ENCODE data around the gene MYO10. TPM values are rescaled to one million over a fixed set of nuclear protein-coding genes. Genes with fewer than 3 reads are reported as not detected.

Gene MYO10
- total RNA-seq, 8 experiments from 2014 or later: 0.41 to 57.0 (median 21.4) TPM

GRCh38 chr5:16871746-16872339 lies 64.2 kb downstream of the MYO10 start:
- no peak for ATAC-seq (replicated peaks in 6 of 8)
- Histone ChIP-seq H3K4me3 (no peak overlapping the region), H3K4me1 (replicated peaks in 1 of 2) (peaks cover 7 to 9% of the 10 kb centered on the region in 2 donors), H3K27ac (no peak overlapping the region)
- in situ Hi-C loops (cut with MboI; ENCODE audit: low pct_unique_long_range_greater_than_20kb in 2 of 9, low sequenced_read_pairs in 9 of 9, unreplicated experiment in 9 of 9): no loop called here
- WGBS, 10 experiments: 7 to 100% (median 86%) methylated on average over 1 to 4 of the region's 4 CpGs; no CpG with 5 or more reads in 1 of the 10 experiments

GRCh38 chr5:16870878-16871277 lies 65.2 kb downstream of the MYO10 start:
- in situ Hi-C loops (cut with MboI; ENCODE audit: low pct_unique_long_range_greater_than_20kb in 2 of 9, low sequenced_read_pairs in 9 of 9, unreplicated experiment in 9 of 9): no loop called here
- WGBS, 10 experiments: 17 to 100% (median 58%) methylated on average over 1 of the region's 1 CpG; no CpG with 5 or more reads in 6 of the 10 experiments
- H3K4me1 ChIP-seq (replicated peaks in 1 of 2): peaks cover 17 to 19% of the 10 kb centered on the region in 2 donors
- no peak for ATAC-seq (replicated peaks in 6 of 8)
- H3K27ac ChIP-seq: no peak overlapping the region
- H3K4me3 ChIP-seq: no peak overlapping the region

GRCh38 chr5:16869821-16870796 lies 66.0 kb downstream of the MYO10 start:
- Histone ChIP-seq H3K4me1 (replicated peaks in 1 of 2) (peaks cover 19 to 22% of the 10 kb centered on the region in 2 donors), H3K4me3 (no peak overlapping the region), H3K27ac (no peak overlapping the region)
- WGBS, 10 experiments: 48 to 100% (median 79%) methylated on average over 1 to 12 of the region's 15 CpGs
- in situ Hi-C loops (cut with MboI; ENCODE audit: low pct_unique_long_range_greater_than_20kb in 2 of 9, low sequenced_read_pairs in 9 of 9, unreplicated experiment in 9 of 9): no loop called here
- ATAC-seq (replicated peaks in 6 of 8): no peak

- 40 to 100% (median 71%) methylated on average over 1 to 3 of the region's 3 CpGs; no CpG with 5 or more reads in 3 of the 10 experiments for WGBS, 10 experiments
- in situ Hi-C loops (cut with MboI; ENCODE audit: low pct_unique_long_range_greater_than_20kb in 2 of 9, low sequenced_read_pairs in 9 of 9, unreplicated experiment in 9 of 9): no loop called here
- H3K27ac ChIP-seq: no peak overlapping the region
Measured at GRCh38 chr5:16867577-16867953, 68.5 kb downstream of the MYO10 start.

GRCh38 chr5:16866795-16867576 lies 69.1 kb downstream of the MYO10 start:
- peak in 5 of 8 experiments; percentile 48 to 81 (median 65) for ATAC-seq (replicated peaks in 6 of 8)
- peaks cover 19 to 29% of the 10 kb centered on the region in 2 donors for H3K4me1 ChIP-seq (replicated peaks in 1 of 2)
- in situ Hi-C loops (cut with MboI; ENCODE audit: low pct_unique_long_range_greater_than_20kb in 2 of 9, low sequenced_read_pairs in 9 of 9, unreplicated experiment in 9 of 9): no loop called here
- H3K27ac ChIP-seq: peak overlapping the region in 1 of 2 donors; percentile 35
- H3K4me3 ChIP-seq: peak overlapping the region in 1 of 5 donors; percentile 10
- 0 to 100% (median 25%) methylated on average over 1 to 15 of the region's 17 CpGs; no CpG with 5 or more reads in 3 of the 10 experiments for WGBS, 10 experiments

More at GRCh38 chr5:16867577-16867953, 68.5 kb downstream of the MYO10 start:
- no peak for ATAC-seq (replicated peaks in 6 of 8)
- H3K4me3 ChIP-seq: no peak overlapping the region
- H3K4me1 ChIP-seq (replicated peaks in 1 of 2): peaks cover 19 to 29% of the 10 kb centered on the region in 2 donors

GRCh38 chr5:16866273-16866672 lies 69.8 kb downstream of the MYO10 start:
- WGBS, 10 experiments: 0 to 85% (median 52%) methylated on average over 1 to 4 of the region's 4 CpGs; no CpG with 5 or more reads in 1 of the 10 experiments
- ATAC-seq (replicated peaks in 6 of 8): peak in 5 of 8 experiments; percentile 15 to 56 (median 52)
- Histone ChIP-seq H3K4me3 (no peak overlapping the region), H3K4me1 (replicated peaks in 1 of 2) (peaks cover 19 to 30% of the 10 kb centered on the region in 2 donors), H3K27ac (no peak overlapping the region)
- in situ Hi-C loops (cut with MboI; ENCODE audit: low pct_unique_long_range_greater_than_20kb in 2 of 9, low sequenced_read_pairs in 9 of 9, unreplicated experiment in 9 of 9): no loop called here

- in situ Hi-C loops (cut with MboI; ENCODE audit: low pct_unique_long_range_greater_than_20kb in 2 of 9, low sequenced_read_pairs in 9 of 9, unreplicated experiment in 9 of 9): no loop called here
- WGBS, 10 experiments: 22 to 95% (median 81%) methylated on average over 3 to 7 of the region's 8 CpGs; no CpG with 5 or more reads in 5 of the 10 experiments
- Histone ChIP-seq H3K4me3 (no peak overlapping the region), H3K27ac (no peak overlapping the region), H3K4me1 (replicated peaks in 1 of 2) (peaks cover 26 to 40% of the 10 kb centered on the region in 2 donors)
- no peak for ATAC-seq (replicated peaks in 6 of 8)
Measured at GRCh38 chr5:16865151-16865550, 70.9 kb downstream of the MYO10 start.

GRCh38 chr5:16864631-16865131 lies 71.4 kb downstream of the MYO10 start:
- in situ Hi-C loops (cut with MboI; ENCODE audit: low pct_unique_long_range_greater_than_20kb in 2 of 9, low sequenced_read_pairs in 9 of 9, unreplicated experiment in 9 of 9): no loop called here
- ATAC-seq (replicated peaks in 6 of 8): no peak
- WGBS, 10 experiments: 0 to 100% (median 71%) methylated on average over 1 to 4 of the region's 4 CpGs; no CpG with 5 or more reads in 1 of the 10 experiments
- H3K4me1 ChIP-seq (replicated peaks in 1 of 2): peaks cover 26 to 40% of the 10 kb centered on the region in 2 donors
- no peak overlapping the region for H3K4me3 ChIP-seq
- no peak overlapping the region for H3K27ac ChIP-seq

GRCh38 chr5:16863469-16863946 lies 72.6 kb downstream of the MYO10 start:
- in situ Hi-C loops (cut with MboI; ENCODE audit: low pct_unique_long_range_greater_than_20kb in 2 of 9, low sequenced_read_pairs in 9 of 9, unreplicated experiment in 9 of 9): no loop called here
- Histone ChIP-seq H3K27ac (no peak overlapping the region), H3K4me3 (no peak overlapping the region), H3K4me1 (replicated peaks in 1 of 2) (peaks cover 26 to 40% of the 10 kb centered on the region in 2 donors)
- no peak for ATAC-seq (replicated peaks in 6 of 8)
- WGBS, 10 experiments: 60 to 100% (median 100%) methylated on average over 1 to 5 of the region's 5 CpGs; no CpG with 5 or more reads in 3 of the 10 experiments

GRCh38 chr5:16862777-16863176 lies 73.3 kb downstream of the MYO10 start:
- Histone ChIP-seq H3K4me3 (no peak overlapping the region), H3K4me1 (replicated peaks in 1 of 2) (peaks cover 26 to 40% of the 10 kb centered on the region in 2 donors), H3K27ac (no peak overlapping the region)
- in situ Hi-C loops (cut with MboI; ENCODE audit: low pct_unique_long_range_greater_than_20kb in 2 of 9, low sequenced_read_pairs in 9 of 9, unreplicated experiment in 9 of 9): no loop called here
- 40 to 76% (median 68%) methylated on average over 1 to 3 of the region's 3 CpGs; no CpG with 5 or more reads in 2 of the 10 experiments for WGBS, 10 experiments
- ATAC-seq (replicated peaks in 6 of 8): peak in 1 of 8 experiments; percentile 73

- no peak for ATAC-seq (replicated peaks in 6 of 8)
- in situ Hi-C loops (cut with MboI; ENCODE audit: low pct_unique_long_range_greater_than_20kb in 2 of 9, low sequenced_read_pairs in 9 of 9, unreplicated experiment in 9 of 9): no loop called here
- peaks cover 19 to 33% of the 10 kb centered on the region in 2 donors for H3K4me1 ChIP-seq (replicated peaks in 1 of 2)
- no peak overlapping the region for H3K27ac ChIP-seq
- no peak overlapping the region for H3K4me3 ChIP-seq
Measured at GRCh38 chr5:16859346-16859745, 76.7 kb downstream of the MYO10 start.

GRCh38 chr5:16858151-16858550 lies 77.9 kb downstream of the MYO10 start:
- Histone ChIP-seq H3K4me3 (no peak overlapping the region), H3K27ac (no peak overlapping the region), H3K4me1 (replicated peaks in 1 of 2) (peaks cover 19 to 30% of the 10 kb centered on the region in 2 donors)
- 34 to 100% (median 81%) methylated on average over 1 to 6 of the region's 6 CpGs; no CpG with 5 or more reads in 1 of the 10 experiments for WGBS, 10 experiments
- no peak for ATAC-seq (replicated peaks in 6 of 8)
- in situ Hi-C loops (cut with MboI; ENCODE audit: low pct_unique_long_range_greater_than_20kb in 2 of 9, low sequenced_read_pairs in 9 of 9, unreplicated experiment in 9 of 9): no loop called here

Measured in motor neuron (in vitro differentiated cells).